Effector memory CD8-positive, alpha-beta T cell (primary cell): ENCODE data around the gene LAMA3.
"Not testable (repeated sequence)": the region's sequence is repeated elsewhere in the genome, so short reads cannot be mapped to it uniquely, and the experiment has no call there.

ENCODE experiments used
- ATAC-seq: fragments of 150-1000 bp; cut with Tn5 transposase; replicated peaks from 2 replicates; pipeline ENCODE4 v1.10.0; 2021; ENCODE audit warnings: mild to moderate bottlenecking, moderate library complexity
- DNase-seq, 3 experiments: peaks; one replicate each; pipeline ENCODE4 v3.0.0; 2021
- H3K27ac Mint-ChIP-seq, 2 donors: one replicate each; pipeline ENCODE4 v1.8.0; 2022; ENCODE audit warnings: mild to moderate bottlenecking in 2 of 2, mixed read lengths in 2 of 2, moderate library complexity in 2 of 2
- H3K27me3 Mint-ChIP-seq, 2 donors: one replicate each; pipeline ENCODE4 v1.8.0; 2022; ENCODE audit warnings: mixed read lengths in 2 of 2
- H3K36me3 Mint-ChIP-seq: one replicate; pipeline ENCODE4 v1.8.0; 2022; ENCODE audit warnings: mild to moderate bottlenecking, moderate library complexity, mixed read lengths; ENCODE audit not compliant: insufficient read depth
- H3K4me1 Mint-ChIP-seq, 2 donors: one replicate each; pipeline ENCODE4 v1.8.0; 2022; ENCODE audit warnings: low read depth in 2 of 2, mixed read lengths in 2 of 2
- H3K4me3 Mint-ChIP-seq, 2 donors: one replicate each; pipeline ENCODE4 v1.8.0; 2022; ENCODE audit warnings: mild to moderate bottlenecking in 2 of 2, mixed read lengths in 2 of 2, moderate library complexity in 2 of 2
- H3K9me3 Mint-ChIP-seq, 2 donors: one replicate each; pipeline ENCODE4 v1.8.0; 2022; ENCODE audit warnings: mixed read lengths in 2 of 2

Gene LAMA3

DNA sequence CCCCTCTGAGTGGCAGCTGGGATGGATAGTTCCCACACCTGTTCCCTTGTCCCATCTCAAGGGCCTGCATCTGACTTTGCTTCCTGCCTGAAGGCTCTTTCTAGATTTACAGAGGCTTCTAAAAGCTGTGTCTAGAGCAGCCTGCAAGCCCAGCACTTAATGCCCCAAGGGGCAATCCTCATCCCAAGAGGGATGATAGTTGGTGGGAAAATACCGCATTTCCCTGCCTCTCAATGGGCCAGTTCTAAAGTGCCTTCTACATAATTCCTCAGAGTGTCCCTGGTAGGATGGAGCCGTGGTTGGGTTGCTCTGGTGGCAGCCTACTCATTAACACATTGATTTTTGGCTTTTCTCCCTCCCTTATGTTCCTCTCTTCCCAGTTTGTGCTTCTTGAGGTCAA is 29.5 kb downstream of the LAMA3 start:
- H3K9me3 Mint-ChIP-seq, result no peaks in the 10 kb centered on the region
- no peak overlapping the region for H3K4me3 Mint-ChIP-seq
- no peak overlapping the region for H3K27ac Mint-ChIP-seq
- peaks cover 22 to 36% of the 10 kb centered on the region in 2 donors for H3K27me3 Mint-ChIP-seq
- no peaks in the 10 kb centered on the region for H3K4me1 Mint-ChIP-seq
- DNase-seq, result no peak
- ATAC-seq, result no peak
- peaks cover 3% of the 10 kb centered on the region for H3K36me3 Mint-ChIP-seq

GRCh38 chr18:23719634-23720201 is 30.5 kb downstream of the LAMA3 start:
- no peaks in the 10 kb centered on the region for H3K9me3 Mint-ChIP-seq

DNA sequence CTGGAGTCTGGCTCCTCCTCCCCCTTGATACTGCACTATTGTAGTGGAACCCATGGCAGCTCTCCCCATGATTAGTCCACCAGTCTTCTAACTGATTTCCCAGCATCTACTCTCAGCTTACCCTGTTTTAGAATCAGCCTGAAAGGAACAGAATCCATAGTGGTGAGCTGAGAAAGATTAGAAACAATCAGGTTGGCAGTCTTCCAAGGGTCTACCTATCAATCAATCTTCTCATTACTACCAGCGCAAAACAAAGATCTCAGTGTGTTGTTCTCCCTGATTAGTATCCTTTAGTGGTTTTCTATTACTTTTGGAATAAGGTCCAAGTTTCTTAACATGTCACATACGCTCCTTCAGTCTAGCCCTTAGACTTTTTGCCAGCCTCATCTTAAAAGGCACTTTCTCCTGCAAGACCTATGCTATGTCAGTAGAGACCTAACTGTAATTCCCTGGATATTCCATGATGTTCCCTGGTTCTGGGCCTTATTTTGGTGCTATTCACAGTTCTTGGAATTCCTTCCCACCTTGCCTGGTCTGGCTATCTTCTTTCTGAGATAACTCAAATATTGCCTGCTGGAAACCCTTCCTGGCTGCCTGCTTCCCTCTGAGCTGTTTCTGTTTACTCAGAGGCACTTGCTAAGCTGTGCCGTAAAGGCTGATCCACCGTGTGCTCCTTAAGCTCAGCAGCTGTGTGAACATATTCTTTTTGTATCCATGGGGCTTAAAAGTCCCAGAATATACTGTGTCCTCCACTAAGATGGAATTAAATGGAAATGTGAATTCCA is 32.6 kb downstream of the LAMA3 start:
- Mint-ChIP-seq H3K9me3 (no peaks in the 10 kb centered on the region), H3K36me3 (peaks cover 3% of the 10 kb centered on the region), H3K27ac (no peak overlapping the region), H3K4me3 (no peak overlapping the region), H3K27me3 (peaks cover 28 to 58% of the 10 kb centered on the region in 2 donors), H3K4me1 (no peaks in the 10 kb centered on the region)
- ATAC-seq (no peak), DNase-seq (no peak)

More at GRCh38 chr18:23719634-23720201, 30.5 kb downstream of the LAMA3 start:
- peaks cover 3% of the 10 kb centered on the region for H3K36me3 Mint-ChIP-seq
- ATAC-seq (no peak), DNase-seq (no peak)
- no peak overlapping the region for H3K27ac Mint-ChIP-seq
- H3K27me3 Mint-ChIP-seq, result peaks cover 24 to 41% of the 10 kb centered on the region in 2 donors
- H3K4me3 Mint-ChIP-seq, result no peak overlapping the region
- H3K4me1 Mint-ChIP-seq, result no peaks in the 10 kb centered on the region

DNA sequence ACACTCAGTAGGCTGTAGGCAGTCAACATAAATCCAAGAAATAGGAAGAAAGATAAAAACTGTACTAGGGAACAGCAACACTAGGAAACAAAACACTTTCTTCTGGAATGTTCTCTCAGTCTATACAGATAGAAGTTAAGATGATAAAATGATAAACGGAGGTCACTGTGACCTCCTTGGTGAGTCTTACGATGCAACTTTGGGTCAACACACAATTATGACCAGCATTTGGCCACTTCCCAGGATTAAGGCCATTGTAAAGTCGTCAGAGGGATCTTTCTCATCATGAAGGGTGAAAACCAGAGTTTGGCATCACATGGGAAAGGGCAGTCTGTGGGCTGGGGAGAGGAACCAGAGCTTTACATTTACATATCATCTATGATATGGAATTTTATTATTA is 33.4 kb downstream of the LAMA3 start:
- Mint-ChIP-seq H3K36me3 (peaks cover 3% of the 10 kb centered on the region), H3K4me3 (no peak overlapping the region), H3K27ac (no peak overlapping the region), H3K27me3 (peaks cover 28 to 65% of the 10 kb centered on the region in 2 donors), H3K4me1 (no peaks in the 10 kb centered on the region), H3K9me3 (no peaks in the 10 kb centered on the region)
- DNase-seq (no peak), ATAC-seq (no peak)

- Mint-ChIP-seq H3K4me1 (no peaks in the 10 kb centered on the region), H3K27me3 (peaks cover 28 to 65% of the 10 kb centered on the region in 2 donors), H3K36me3 (no peaks in the 10 kb centered on the region), H3K4me3 (no peak overlapping the region), H3K9me3 (no peaks in the 10 kb centered on the region), H3K27ac (no peak overlapping the region)
- ATAC-seq, result no peak
- no peak for DNase-seq
These were observed 33.9 kb downstream of the LAMA3 start for GRCh38 chr18:23723121-23723520.

DNA sequence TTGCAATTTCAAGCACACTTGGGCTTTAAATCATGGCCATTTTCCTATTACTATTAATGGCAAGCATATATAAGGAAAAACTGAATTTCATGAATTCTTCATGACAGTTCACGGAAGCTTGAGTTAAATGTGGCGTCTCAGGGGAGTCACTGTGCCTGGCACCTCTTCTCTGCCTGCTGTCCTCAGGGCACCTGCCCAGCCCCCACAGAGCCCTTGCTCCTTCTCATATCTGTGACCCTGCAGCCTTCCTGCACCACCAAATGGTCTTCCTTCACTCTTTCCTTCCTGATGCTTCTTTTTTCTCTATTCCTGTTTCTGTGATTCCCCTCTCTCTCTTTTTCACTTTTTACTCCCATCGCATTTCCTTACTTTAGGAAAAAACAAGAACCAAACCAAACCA is 35.4 kb downstream of the LAMA3 start:
- DNase-seq (no peak), ATAC-seq (no peak)
- no peaks in the 10 kb centered on the region for H3K4me1 Mint-ChIP-seq
- no peaks in the 10 kb centered on the region for H3K36me3 Mint-ChIP-seq
- H3K27me3 Mint-ChIP-seq, result peaks cover 30 to 71% of the 10 kb centered on the region in 2 donors
- no peak overlapping the region for H3K4me3 Mint-ChIP-seq
- peak overlapping the region in 1 of 2 donors; percentile 1 for H3K27ac Mint-ChIP-seq
- H3K9me3 Mint-ChIP-seq, result no peaks in the 10 kb centered on the region

GRCh38 chr18:23725351-23725750 is 36.1 kb downstream of the LAMA3 start:
- DNase-seq, result no peak
- Mint-ChIP-seq H3K4me1 (no peaks in the 10 kb centered on the region), H3K27me3 (peaks cover 36 to 76% of the 10 kb centered on the region in 2 donors), H3K9me3 (no peaks in the 10 kb centered on the region), H3K4me3 (no peak overlapping the region), H3K27ac (no peak overlapping the region), H3K36me3 (no peaks in the 10 kb centered on the region)
- ATAC-seq, result no peak

DNA sequence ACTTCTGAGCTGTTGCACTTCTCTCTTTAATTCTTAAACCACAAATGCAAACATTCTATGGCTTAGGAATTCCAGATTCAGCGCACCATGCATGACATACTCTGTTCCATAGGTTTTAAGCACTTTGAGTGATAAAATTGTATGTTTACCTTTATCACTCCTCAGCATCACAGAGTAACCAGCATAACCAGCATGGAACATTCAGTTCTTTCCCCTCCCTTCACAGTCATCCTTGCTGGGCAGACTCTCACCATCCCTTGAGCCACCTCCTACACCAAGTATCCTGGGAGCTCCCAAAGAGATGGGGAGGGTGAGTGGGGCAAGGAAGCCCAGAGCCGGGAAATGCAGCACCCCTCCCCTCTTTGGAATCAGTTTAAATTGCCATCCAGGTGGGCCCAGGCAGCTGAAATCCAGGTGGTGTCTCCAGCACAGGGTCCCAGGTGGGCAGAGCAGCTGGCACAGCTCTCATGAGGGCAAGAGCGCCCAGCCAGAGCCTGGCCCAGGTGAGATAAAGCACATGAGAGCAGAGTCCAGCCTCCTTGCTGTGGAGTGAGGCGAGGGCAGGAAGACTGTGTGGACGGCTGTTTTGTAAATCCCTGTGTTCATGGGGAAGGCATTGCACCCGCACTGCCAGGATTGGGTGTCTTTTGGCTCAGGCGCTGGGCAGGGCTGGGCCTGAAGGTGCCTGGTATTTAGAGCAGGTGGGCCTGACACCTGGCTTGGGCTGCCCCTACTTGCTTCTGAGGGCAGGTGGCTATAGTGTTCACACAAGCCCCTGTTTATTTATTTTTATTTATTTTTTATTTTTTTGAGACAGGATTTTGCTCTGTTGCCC is 36.8 kb downstream of the LAMA3 start:
- DNase-seq (no peak), ATAC-seq (no peak)
- Mint-ChIP-seq H3K4me1 (no peaks in the 10 kb centered on the region), H3K36me3 (no peaks in the 10 kb centered on the region), H3K4me3 (no peak overlapping the region), H3K27ac (no peak overlapping the region), H3K9me3 (no peaks in the 10 kb centered on the region), H3K27me3 (peaks cover 36 to 74% of the 10 kb centered on the region in 2 donors)

DNA sequence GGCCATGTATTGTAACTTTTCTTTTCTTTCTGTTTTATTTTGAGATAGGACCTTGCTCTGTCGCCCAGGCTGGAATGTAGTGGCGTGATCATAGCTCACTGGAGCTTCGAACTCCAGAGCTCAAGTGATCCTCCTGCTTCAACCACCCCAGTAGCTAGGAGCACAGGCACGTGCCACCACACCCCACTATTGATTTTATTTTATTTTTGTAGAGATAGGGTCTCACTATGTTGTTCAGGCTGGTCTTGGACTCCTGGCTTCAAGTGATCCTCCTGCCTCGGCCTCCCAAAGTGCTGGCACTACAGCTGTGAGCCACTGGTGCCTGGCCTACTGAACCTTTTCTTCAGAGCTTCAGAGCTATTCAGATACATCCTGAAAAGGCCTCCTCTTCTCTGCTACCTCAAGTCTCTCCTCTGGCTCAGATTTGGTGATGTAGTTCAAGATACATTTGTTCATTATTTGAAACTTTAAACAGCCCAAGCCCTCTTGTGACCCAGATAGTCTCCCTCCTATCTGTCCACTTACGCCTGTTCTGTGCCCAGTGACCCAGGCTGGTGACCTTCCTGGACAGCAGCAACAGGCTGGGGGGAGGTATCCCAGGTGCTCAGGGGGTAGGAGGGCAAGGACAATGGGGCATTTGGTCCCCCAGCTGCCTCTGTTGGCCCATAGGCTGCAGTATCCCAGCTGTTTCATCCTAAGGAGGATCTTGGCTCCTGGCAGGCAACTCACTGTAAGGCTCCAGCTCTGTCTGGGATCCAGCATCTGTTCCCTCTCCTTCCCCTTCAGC is 38.6 kb downstream of the LAMA3 start:
- Mint-ChIP-seq H3K27ac (no peak overlapping the region), H3K27me3 (peaks cover 19 to 56% of the 10 kb centered on the region in 2 donors), H3K9me3 (no peaks in the 10 kb centered on the region), H3K4me3 (no peak overlapping the region), H3K4me1 (no peaks in the 10 kb centered on the region), H3K36me3 (no peaks in the 10 kb centered on the region)
- no peak for DNase-seq
- ATAC-seq, result no peak

- H3K9me3 Mint-ChIP-seq, result no peaks in the 10 kb centered on the region
- peaks cover 16 to 44% of the 10 kb centered on the region in 2 donors for H3K27me3 Mint-ChIP-seq
- H3K4me1 Mint-ChIP-seq, result peaks cover 0 to 3% of the 10 kb centered on the region in 2 donors
- H3K4me3 Mint-ChIP-seq, result no peak overlapping the region
- no peak for ATAC-seq
- no peaks in the 10 kb centered on the region for H3K36me3 Mint-ChIP-seq
- no peak overlapping the region for H3K27ac Mint-ChIP-seq
- no peak for DNase-seq
These were observed 41.6 kb downstream of the LAMA3 start for GRCh38 chr18:23730857-23731256.

DNA sequence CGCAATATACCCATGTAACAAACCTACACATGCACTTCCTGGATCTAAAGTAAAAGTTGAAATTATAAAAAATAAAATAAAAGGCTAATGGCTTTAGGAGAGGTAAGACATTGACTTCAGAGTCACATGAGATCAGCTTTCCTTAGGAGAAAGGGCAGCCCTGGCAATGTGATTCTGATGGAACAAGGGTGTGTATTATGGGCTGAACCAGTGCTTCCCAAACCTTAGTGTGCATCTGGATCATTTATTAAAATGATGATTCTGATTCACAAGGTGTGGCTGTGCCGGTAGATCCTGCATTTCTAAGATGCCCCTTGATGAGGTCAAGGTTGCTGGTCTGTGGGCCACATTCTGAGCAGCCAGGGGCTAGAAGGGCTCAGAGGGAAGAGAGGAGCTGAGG is 42.6 kb downstream of the LAMA3 start:
- no peaks in the 10 kb centered on the region for H3K9me3 Mint-ChIP-seq
- no peak for ATAC-seq
- H3K27me3 Mint-ChIP-seq, result peaks cover 23 to 40% of the 10 kb centered on the region in 2 donors
- no peaks in the 10 kb centered on the region for H3K36me3 Mint-ChIP-seq
- no peak for DNase-seq
- no peak overlapping the region for H3K27ac Mint-ChIP-seq
- no peak overlapping the region for H3K4me3 Mint-ChIP-seq
- H3K4me1 Mint-ChIP-seq, result peaks cover 0 to 3% of the 10 kb centered on the region in 2 donors

DNA sequence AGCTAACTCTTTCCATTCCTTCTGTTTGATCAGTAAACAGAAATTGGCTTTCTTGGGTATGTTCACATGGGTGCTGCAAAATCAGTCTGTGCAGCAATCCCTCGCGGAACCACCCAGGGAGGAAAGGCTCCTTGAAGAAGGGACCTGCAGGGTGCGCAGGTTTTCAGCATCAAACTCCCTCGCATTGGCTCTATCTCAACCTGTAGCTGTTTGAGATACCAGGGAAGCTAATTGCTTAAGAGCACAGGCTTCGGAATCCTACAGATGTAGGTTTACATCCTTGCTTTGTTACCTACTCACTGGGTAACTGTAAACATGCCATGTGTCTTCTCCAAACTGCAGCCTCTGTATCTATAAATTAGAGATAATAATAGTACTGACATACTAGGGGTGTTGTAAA is 43.2 kb downstream of the LAMA3 start:
- Mint-ChIP-seq H3K4me1 (peaks cover 0 to 3% of the 10 kb centered on the region in 2 donors), H3K27me3 (peaks cover 28 to 40% of the 10 kb centered on the region in 2 donors), H3K27ac (no peak overlapping the region), H3K36me3 (no peaks in the 10 kb centered on the region), H3K9me3 (no peaks in the 10 kb centered on the region), H3K4me3 (no peak overlapping the region)
- no peak for DNase-seq
- ATAC-seq, result no peak

GRCh38 chr18:23733265-23733664 is 44.0 kb downstream of the LAMA3 start:
- H3K36me3 Mint-ChIP-seq, H3K9me3 Mint-ChIP-seq, ATAC-seq, H3K4me3 Mint-ChIP-seq, H3K4me1 Mint-ChIP-seq, DNase-seq, H3K27ac Mint-ChIP-seq: not testable (repeated sequence)
- H3K27me3 Mint-ChIP-seq, result peaks cover 36 to 41% of the 10 kb centered on the region in 2 donors
